ENCODE results near the gene OR2F1.

GRCh38 chr7:143906895-143907294, 47.7 kb upstream of the OR2F1 start:
- TF ChIP-seq POLR2A (IDR thresholded peaks at IDR 0.05): no peak
- no peak for TF ChIP-seq CTCF (IDR thresholded peaks at IDR 0.05)
- no peak for TF ChIP-seq POLR2AphosphoS5 (IDR thresholded peaks at IDR 0.05)

Measured in prostate gland (tissue), 2 donors.